ENCODE results near the gene ATP8B4. TPM values are rescaled to one million over a fixed set of nuclear protein-coding genes. Genes with fewer than 3 reads are reported as not detected.

Gene ATP8B4
- total RNA-seq, 6 donors from 2014 or later, result 2.2 to 9.4 (median 5.4) TPM

GRCh38 chr15:50030456-50030855, 88.6 kb downstream of the ATP8B4 start:
- no peaks in the 10 kb centered on the region for H3K9me3 ChIP-seq
- H3K4me1 ChIP-seq, result no peaks in the 10 kb centered on the region
- TF ChIP-seq POLR2A (IDR thresholded peaks at IDR 0.05), result no peak
- no peak for TF ChIP-seq POLR2AphosphoS5 (IDR thresholded peaks at IDR 0.05)
- TF ChIP-seq CTCF (IDR thresholded peaks at IDR 0.05), result no peak
- TF ChIP-seq EP300 (IDR thresholded peaks at IDR 0.05), result no peak
- no peak overlapping the region for H3K4me3 ChIP-seq
- no peaks in the 10 kb centered on the region for H3K27me3 ChIP-seq
- H3K27ac ChIP-seq, result no peak overlapping the region
- DNase-seq, result no peak
- H3K36me3 ChIP-seq, result no peaks in the 10 kb centered on the region
- ATAC-seq (ENCODE audit: low FRiP score in 2 of 2), result no peak

GRCh38 chr15:50028326-50028725, 90.7 kb downstream of the ATP8B4 start:
- Histone ChIP-seq H3K9me3 (no peaks in the 10 kb centered on the region), H3K27me3 (no peaks in the 10 kb centered on the region), H3K4me1 (no peaks in the 10 kb centered on the region), H3K27ac (no peak overlapping the region), H3K4me3 (no peak overlapping the region), H3K36me3 (no peaks in the 10 kb centered on the region)
- no peak for TF ChIP-seq CTCF (IDR thresholded peaks at IDR 0.05)
- no peak for TF ChIP-seq POLR2AphosphoS5 (IDR thresholded peaks at IDR 0.05)
- TF ChIP-seq EP300 (IDR thresholded peaks at IDR 0.05), result no peak
- TF ChIP-seq POLR2A (IDR thresholded peaks at IDR 0.05), result no peak
- no peak for DNase-seq
- ATAC-seq (ENCODE audit: low FRiP score in 2 of 2), result no peak

GRCh38 chr15:50024281-50024680, 94.8 kb downstream of the ATP8B4 start:
- H3K4me3 ChIP-seq, result no peak overlapping the region
- H3K27ac ChIP-seq, result no peak overlapping the region
- WGBS, 2 donors, result 71 to 73% methylated on average over 4 of the region's 4 CpGs
- DNase-seq, result no peak
- H3K9me3 ChIP-seq, result no peaks in the 10 kb centered on the region
- no peaks in the 10 kb centered on the region for H3K4me1 ChIP-seq
- ATAC-seq (ENCODE audit: low FRiP score in 2 of 2), result no peak
- TF ChIP-seq EP300 (IDR thresholded peaks at IDR 0.05) (no peak), POLR2AphosphoS5 (IDR thresholded peaks at IDR 0.05) (no peak), CTCF (IDR thresholded peaks at IDR 0.05) (no peak), POLR2A (IDR thresholded peaks at IDR 0.05) (no peak)
- no peaks in the 10 kb centered on the region for H3K36me3 ChIP-seq
- no peaks in the 10 kb centered on the region for H3K27me3 ChIP-seq

- H3K36me3 ChIP-seq, result no peaks in the 10 kb centered on the region
- WGBS, 2 donors, result 86 to 91% methylated on average over 5 of the region's 5 CpGs
- ATAC-seq (ENCODE audit: low FRiP score in 2 of 2), result peak in 1 of 2 donors; percentile 39
- DNase-seq, result no peak
- TF ChIP-seq EP300 (IDR thresholded peaks at IDR 0.05) (no peak), CTCF (IDR thresholded peaks at IDR 0.05) (no peak), POLR2AphosphoS5 (IDR thresholded peaks at IDR 0.05) (no peak), POLR2A (IDR thresholded peaks at IDR 0.05) (no peak)
- no peaks in the 10 kb centered on the region for H3K27me3 ChIP-seq
- H3K4me3 ChIP-seq, result no peak overlapping the region
- H3K4me1 ChIP-seq, result no peaks in the 10 kb centered on the region
- H3K9me3 ChIP-seq, result no peaks in the 10 kb centered on the region
- no peak overlapping the region for H3K27ac ChIP-seq
Measured at GRCh38 chr15:50018491-50018890, 100.5 kb downstream of the ATP8B4 start.

GRCh38 chr15:50017522-50017921, 101.5 kb downstream of the ATP8B4 start:
- peak in 1 of 2 donors; percentile 83 for ATAC-seq (ENCODE audit: low FRiP score in 2 of 2)
- no peak for TF ChIP-seq POLR2AphosphoS5 (IDR thresholded peaks at IDR 0.05)
- no peak for TF ChIP-seq POLR2A (IDR thresholded peaks at IDR 0.05)
- no peak for TF ChIP-seq CTCF (IDR thresholded peaks at IDR 0.05)
- no peak for TF ChIP-seq EP300 (IDR thresholded peaks at IDR 0.05)

More at GRCh38 chr15:50017522-50017921, 101.5 kb downstream of the ATP8B4 start:
- 63 to 66% methylated on average over 1 of the region's 1 CpG for WGBS, 2 donors
- no peaks in the 10 kb centered on the region for H3K4me1 ChIP-seq
- H3K27ac ChIP-seq, result no peak overlapping the region
- no peak overlapping the region for H3K4me3 ChIP-seq
- H3K36me3 ChIP-seq, result no peaks in the 10 kb centered on the region
- no peaks in the 10 kb centered on the region for H3K27me3 ChIP-seq
- no peak for DNase-seq
- H3K9me3 ChIP-seq, result no peaks in the 10 kb centered on the region

Data from upper lobe of left lung (tissue), 6 donors.